ENCODE results near the gene ACOX2. TPM values are rescaled to one million over a fixed set of nuclear protein-coding genes. Genes with fewer than 3 reads are reported as not detected.

Gene ACOX2
- polyA plus RNA-seq, 3 donors: 2.4 to 2.5 (median 2.4) TPM

GRCh38 chr3:58521336-58521670 is 15.7 kb downstream of the ACOX2 start:
- H3K27me3 Mint-ChIP-seq (ENCODE audit: low read depth in 3 of 3): peaks cover 0 to 7% (median 6%) of the 10 kb centered on the region in 3 donors
- H3K4me1 Mint-ChIP-seq: peaks cover 17% of the 10 kb centered on the region
- H2AFZ ChIP-seq (ENCODE audit: insufficient read depth, low read depth, low read length, poor library complexity, severe bottlenecking): no peak overlapping the region

DNA sequence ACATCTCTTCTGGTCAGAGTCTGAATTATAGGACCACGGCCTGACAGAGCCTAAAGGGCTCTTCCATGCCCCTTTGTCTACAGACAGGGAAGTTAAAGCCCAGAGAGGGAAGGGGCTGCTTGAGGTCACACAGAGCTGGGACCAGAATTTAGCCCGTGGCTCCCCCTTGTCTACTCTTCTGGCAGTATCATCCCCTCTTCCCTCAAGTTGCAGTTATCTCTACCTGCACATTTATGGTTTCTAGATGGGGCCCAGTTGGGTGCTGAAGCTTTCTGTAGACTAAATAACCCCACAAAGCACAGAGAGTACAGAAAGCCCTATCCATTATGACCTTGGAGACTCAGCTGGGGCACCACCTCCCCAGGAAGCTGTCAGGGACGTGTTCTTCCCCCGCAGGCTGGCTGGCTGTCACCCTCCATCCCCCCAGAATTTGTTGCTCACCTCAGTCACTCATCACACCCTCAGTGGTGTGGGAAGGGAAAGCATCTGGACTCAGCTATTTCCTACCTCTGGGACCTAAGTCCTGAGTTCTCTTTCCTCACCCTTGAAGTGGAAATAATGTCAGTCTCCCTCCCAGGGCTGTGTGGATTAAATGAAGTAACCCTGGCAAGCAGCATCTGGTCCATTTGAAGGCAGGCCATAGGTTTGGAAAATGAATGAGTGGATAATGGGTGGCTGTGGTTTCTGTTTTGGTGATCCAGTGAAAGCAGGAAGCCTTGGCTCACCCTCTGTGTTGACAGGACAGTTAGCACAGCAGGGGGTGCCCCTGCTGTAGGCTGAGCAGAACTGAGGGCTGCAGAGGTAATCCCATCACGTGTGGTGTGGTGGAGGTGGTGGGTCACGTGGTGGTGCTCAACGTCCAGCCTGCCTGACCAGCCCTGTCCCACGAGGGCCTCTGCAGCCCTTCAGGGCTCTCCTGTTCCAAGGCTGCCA is 16.3 kb downstream of the ACOX2 start:
- intact Hi-C loops (cut with micrococcal nuclease): no loop called here
- Histone ChIP-seq H2AFZ (ENCODE audit: insufficient read depth, low read depth, low read length, poor library complexity, severe bottlenecking) (no peak overlapping the region), H3K79me2 (ENCODE audit: insufficient read depth, low read length) (no peaks in the 10 kb centered on the region), H3K36me3 (replicated peaks in 1 of 2; ENCODE audit: control insufficient read depth in 1 of 2, insufficient read depth in 2 of 2, low read length in 2 of 2) (no peaks in the 10 kb centered on the region), H3K27me3 (ENCODE audit: control insufficient read depth in 2 of 2, insufficient read depth in 2 of 2, low read length in 2 of 2) (no peaks in the 10 kb centered on the region), H3K4me2 (replicated peaks; ENCODE audit: extremely low read depth, low read length, poor library complexity, severe bottlenecking) (no peak overlapping the region), H3K4me1 (ENCODE audit: control insufficient read depth in 1 of 2, insufficient read depth in 2 of 2, low read length in 2 of 2) (peaks cover 6 to 9% of the 10 kb centered on the region in 2 donors), H3K9me3 (replicated peaks in 1 of 2; ENCODE audit: control insufficient read depth in 1 of 2, insufficient read depth in 1 of 2, low read length in 2 of 2) (no peaks in the 10 kb centered on the region), H3K27ac (ENCODE audit: low read depth in 1 of 2, low read length in 2 of 2) (no peak overlapping the region), H3K4me3 (replicated peaks in 1 of 3; ENCODE audit: low read depth in 2 of 3, low read length in 3 of 3) (no peak overlapping the region), H4K20me1 (ENCODE audit: insufficient read depth, low read length) (no peaks in the 10 kb centered on the region), H3K9ac (ENCODE audit: insufficient read depth, low read length, poor library complexity, severe bottlenecking) (no peak overlapping the region)
- peaks cover 0 to 2% (median 0%) of the 10 kb centered on the region in 7 donors for H3K9me3 Mint-ChIP-seq
- TF ChIP-seq, protein P1, sequence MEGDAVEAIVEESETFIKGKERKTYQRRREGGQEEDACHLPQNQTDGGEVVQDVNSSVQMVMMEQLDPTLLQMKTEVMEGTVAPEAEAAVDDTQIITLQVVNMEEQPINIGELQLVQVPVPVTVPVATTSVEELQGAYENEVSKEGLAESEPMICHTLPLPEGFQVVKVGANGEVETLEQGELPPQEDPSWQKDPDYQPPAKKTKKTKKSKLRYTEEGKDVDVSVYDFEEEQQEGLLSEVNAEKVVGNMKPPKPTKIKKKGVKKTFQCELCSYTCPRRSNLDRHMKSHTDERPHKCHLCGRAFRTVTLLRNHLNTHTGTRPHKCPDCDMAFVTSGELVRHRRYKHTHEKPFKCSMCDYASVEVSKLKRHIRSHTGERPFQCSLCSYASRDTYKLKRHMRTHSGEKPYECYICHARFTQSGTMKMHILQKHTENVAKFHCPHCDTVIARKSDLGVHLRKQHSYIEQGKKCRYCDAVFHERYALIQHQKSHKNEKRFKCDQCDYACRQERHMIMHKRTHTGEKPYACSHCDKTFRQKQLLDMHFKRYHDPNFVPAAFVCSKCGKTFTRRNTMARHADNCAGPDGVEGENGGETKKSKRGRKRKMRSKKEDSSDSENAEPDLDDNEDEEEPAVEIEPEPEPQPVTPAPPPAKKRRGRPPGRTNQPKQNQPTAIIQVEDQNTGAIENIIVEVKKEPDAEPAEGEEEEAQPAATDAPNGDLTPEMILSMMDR (IDR thresholded peaks at IDR 0.05): no peak
- H3K27me3 Mint-ChIP-seq (ENCODE audit: low read depth in 3 of 3): peaks cover 0 to 7% (median 3%) of the 10 kb centered on the region in 3 donors
- H3K27ac Mint-ChIP-seq: no peak overlapping the region
- 76% methylated on average over 5 of the region's 8 CpGs for WGBS (ENCODE audit: insufficient coverage)
- peaks cover 0 to 7% of the 10 kb centered on the region in 2 donors for H3K36me3 Mint-ChIP-seq
- DNase-seq: no peak
- peaks cover 11% of the 10 kb centered on the region for H3K4me1 Mint-ChIP-seq
- no peak overlapping the region for H3K4me3 Mint-ChIP-seq

More at GRCh38 chr3:58521336-58521670, 15.7 kb downstream of the ACOX2 start:
- TF ChIP-seq, protein P1 (IDR thresholded peaks at IDR 0.05): no peak
- Histone ChIP-seq H3K27ac (ENCODE audit: low read depth in 1 of 2, low read length in 2 of 2) (no peak overlapping the region), H3K9ac (ENCODE audit: insufficient read depth, low read length, poor library complexity, severe bottlenecking) (no peak overlapping the region), H3K9me3 (replicated peaks in 1 of 2; ENCODE audit: control insufficient read depth in 1 of 2, insufficient read depth in 1 of 2, low read length in 2 of 2) (no peaks in the 10 kb centered on the region), H3K4me3 (replicated peaks in 1 of 3; ENCODE audit: low read depth in 2 of 3, low read length in 3 of 3) (no peak overlapping the region), H3K27me3 (ENCODE audit: control insufficient read depth in 2 of 2, insufficient read depth in 2 of 2, low read length in 2 of 2) (no peaks in the 10 kb centered on the region), H3K79me2 (ENCODE audit: insufficient read depth, low read length) (no peaks in the 10 kb centered on the region), H3K36me3 (replicated peaks in 1 of 2; ENCODE audit: control insufficient read depth in 1 of 2, insufficient read depth in 2 of 2, low read length in 2 of 2) (no peaks in the 10 kb centered on the region), H3K4me1 (ENCODE audit: control insufficient read depth in 1 of 2, insufficient read depth in 2 of 2, low read length in 2 of 2) (peaks cover 13 to 15% of the 10 kb centered on the region in 2 donors), H4K20me1 (ENCODE audit: insufficient read depth, low read length) (no peaks in the 10 kb centered on the region), H3K4me2 (replicated peaks; ENCODE audit: extremely low read depth, low read length, poor library complexity, severe bottlenecking) (no peak overlapping the region)
- H3K4me3 Mint-ChIP-seq: no peak overlapping the region
- no peak for DNase-seq
- 96% methylated on average over 3 of the region's 3 CpGs for WGBS (ENCODE audit: insufficient coverage)
- peak overlapping the region in 1 of 7 donors; percentile 56 for H3K27ac Mint-ChIP-seq
- H3K9me3 Mint-ChIP-seq: peaks cover 0 to 3% (median 0%) of the 10 kb centered on the region in 7 donors
- H3K36me3 Mint-ChIP-seq: peaks cover 0 to 7% of the 10 kb centered on the region in 2 donors
- intact Hi-C loops (cut with micrococcal nuclease): no loop called here
